HG03108 (cell line): ENCODE measurements around the gene UBTF.

ENCODE experiments used
- ATAC-seq: cut with Tn5 transposase; IDR thresholded peaks from one replicate; pipeline ENCODE4 v1.9.1; 2021; ENCODE audit warnings: moderate library complexity; ENCODE audit not compliant: unreplicated experiment

Gene UBTF

DNA sequence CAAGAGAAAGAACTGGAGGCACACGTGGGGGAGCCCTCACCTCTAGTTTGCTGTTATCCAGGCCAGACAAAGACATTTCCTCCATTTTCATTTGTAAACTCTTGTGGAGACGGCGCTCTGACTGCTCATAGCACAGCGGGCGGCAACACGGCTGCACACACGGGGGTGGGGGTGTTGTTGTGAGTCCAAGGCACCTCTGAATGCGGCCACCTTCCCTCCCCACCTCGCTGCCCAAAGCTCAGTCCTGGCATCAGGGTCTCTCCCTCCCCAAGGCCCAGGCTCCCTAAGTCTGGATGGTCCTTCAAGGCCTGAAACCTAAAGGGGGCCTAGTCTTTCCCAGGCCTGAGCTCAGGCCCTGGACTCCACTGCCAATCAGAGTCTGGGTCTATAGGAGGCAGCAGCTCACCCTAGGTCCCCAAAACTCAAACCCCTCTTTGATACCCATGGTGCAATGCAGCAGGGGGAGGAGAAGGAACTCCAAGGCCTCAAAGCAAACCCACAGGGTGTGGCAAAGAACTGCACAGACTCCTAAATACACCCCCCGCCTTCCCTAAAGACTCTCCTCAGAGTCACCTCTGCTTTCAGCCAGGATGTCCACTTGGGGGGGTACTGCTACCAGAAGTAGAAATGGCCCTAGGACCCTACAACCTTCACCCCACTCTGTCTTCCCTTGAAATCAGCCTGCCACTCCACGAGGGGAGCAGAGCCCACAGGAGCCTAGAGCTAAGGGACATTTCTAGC lies 21.3 kb downstream of the UBTF start:
- ATAC-seq, result no peak

DNA sequence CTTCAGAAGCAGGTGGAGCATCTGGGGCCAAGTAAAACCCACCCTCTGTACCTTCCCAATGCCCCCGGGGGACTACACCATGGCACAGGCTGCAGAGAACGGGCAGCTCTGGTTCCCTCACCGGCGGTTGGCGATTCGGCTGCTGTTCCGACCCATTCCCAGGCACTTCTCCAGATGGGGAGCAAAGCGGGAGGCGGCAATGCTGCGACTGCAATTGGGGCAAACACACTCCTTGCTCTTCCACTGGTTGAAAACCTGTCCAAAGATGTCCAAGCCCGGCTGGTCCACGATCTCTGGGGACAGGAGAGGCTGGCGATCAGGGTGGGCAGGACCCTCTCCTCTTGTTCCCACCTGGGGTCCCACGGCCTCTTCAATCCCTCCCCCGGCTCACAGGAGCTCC lies 22.4 kb downstream of the UBTF start:
- ATAC-seq, result no peak

DNA sequence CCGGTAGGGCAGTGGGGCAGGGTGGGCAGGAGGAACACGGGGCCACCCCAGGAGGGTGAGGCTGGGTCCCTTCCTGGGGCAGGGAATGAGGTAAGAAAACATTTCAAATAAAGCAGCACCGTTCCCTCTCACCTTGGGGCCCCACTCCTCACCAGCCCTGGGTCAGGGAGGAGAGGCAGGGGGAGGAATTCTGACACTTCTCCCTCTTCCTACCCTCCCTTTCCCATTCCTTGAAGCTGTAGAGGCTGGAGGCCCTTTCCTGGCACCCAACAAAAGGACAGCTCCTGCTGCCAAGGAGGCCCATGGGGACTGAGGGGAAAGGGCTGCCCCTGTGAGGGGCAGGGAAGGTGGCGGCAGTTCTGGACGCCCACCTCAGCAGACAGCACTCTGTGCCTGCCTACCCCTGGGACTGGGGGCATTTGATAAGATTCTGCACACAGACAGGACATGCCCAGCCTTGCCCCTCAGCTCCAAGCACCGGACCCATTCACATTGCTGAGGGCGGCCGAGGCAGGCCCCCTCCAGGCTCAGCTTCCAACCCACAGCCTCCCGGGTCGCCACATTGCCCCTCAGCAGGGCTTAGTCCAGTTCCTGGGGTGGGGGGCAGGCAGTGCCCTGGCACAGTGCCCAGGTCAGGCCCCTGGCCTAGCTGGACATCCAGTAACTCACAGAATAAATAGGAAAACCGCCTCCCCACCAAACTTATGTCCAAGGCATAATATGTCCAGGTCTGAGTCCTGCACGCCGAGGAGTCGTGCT lies 26.0 kb downstream of the UBTF start:
- ATAC-seq, result no peak

DNA sequence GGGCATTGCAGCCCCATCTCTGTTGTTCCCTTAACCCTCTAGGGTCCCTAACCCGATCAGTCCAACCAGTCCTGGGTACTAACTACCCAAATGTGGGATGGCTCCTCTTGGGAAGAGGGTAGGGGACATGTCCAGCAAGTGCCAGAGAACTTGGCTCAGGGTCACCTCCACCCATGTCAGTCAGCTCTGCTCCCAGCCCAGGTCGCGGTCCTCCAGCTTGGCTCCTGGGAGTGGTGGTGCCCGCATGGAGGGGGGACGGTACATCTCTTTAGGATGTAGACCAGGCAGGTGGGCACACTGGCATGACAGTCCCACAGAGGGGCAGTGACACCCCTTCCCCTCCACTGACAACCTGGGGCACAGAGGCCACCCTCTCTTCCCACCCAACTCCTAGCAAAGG lies 26.7 kb downstream of the UBTF start:
- ATAC-seq, result no peak

DNA sequence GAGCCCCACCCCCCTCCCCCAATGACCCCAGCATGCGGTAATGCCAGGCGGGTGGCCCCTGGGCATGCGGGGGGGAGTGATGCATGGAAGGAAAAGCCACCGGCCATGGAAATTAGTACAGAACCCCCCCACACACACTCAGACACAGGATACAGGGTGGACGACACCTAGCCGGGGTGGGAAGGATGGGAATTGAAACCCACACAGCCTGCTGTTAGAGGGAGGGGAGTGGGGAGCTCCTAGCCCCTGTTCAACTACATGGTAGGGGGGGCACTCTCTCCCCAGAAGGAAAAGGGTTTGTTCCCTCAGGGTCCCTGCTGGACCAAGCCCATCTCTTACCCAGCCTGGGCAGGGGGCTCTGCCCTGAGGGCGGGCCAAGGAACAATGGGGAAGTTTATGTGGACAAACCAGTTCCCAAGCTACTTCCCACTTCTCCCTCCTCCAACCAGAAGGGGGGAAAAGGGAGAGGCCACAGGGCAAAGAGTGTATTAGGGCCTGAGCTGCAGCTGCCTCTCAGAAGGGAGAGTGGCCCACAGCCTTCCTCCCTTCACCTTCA lies 27.5 kb downstream of the UBTF start:
- ATAC-seq, result no peak

DNA sequence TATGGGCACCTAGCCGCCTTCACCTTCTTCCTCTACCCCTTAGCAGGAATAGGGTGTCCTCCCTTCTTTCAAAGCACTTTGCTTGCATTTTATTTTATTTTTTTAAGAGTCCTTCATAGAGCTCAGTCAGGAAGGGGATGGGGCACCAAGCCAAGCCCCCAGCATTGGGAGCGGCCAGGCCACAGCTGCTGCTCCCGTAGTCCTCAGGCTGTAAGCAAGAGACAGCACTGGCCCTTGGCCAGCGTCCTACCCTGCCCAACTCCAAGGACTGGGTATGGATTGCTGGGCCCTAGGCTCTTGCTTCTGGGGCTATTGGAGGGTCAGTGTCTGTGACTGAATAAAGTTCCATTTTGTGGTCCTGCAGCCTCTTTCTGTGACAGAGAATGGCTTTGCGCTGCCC lies 28.1 kb downstream of the UBTF start:
- ATAC-seq, result no peak

DNA sequence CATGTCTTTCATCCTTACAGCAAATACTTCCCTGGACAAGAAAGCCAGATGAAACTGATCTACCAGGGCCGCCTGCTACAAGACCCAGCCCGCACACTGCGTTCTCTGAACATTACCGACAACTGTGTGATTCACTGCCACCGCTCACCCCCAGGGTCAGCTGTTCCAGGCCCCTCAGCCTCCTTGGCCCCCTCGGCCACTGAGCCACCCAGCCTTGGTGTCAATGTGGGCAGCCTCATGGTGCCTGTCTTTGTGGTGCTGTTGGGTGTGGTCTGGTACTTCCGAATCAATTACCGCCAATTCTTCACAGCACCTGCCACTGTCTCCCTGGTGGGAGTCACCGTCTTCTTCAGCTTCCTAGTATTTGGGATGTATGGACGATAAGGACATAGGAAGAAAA lies 29.0 kb downstream of the UBTF start:
- ATAC-seq, result no peak

DNA sequence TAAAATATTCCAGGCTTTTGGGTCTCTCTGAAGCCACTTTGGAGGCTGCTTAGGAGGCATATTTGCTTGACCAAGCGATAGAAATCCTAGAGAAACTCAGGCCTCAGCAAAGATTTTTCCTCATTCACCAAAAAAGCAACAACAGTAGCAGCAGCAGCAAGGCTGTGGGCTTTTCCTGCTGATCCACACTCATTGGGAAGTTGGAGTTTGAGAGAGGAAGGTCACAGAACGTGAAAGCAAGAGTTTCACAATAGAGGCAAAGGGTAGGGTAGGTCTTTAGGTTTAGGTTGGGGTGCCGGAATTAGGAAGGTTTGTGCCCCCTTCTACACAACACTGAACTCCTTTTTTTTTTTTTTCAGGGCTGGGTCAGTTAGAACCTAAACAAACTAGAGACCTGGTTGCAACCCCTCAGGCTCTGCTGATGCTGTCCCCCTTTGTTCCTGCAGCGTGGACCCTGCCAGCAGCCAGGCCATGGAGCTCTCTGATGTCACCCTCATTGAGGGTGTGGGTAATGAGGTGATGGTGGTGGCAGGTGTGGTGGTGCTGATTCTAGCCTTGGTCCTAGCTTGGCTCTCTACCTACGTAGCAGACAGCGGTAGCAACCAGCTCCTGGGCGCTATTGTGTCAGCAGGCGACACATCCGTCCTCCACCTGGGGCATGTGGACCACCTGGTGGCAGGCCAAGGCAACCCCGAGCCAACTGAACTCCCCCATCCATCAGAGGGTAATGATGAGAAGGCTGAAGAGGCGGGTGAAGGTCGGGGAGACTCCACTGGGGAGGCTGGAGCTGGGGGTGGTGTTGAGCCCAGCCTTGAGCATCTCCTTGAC lies 30.7 kb downstream of the UBTF start:
- no peak for ATAC-seq

DNA sequence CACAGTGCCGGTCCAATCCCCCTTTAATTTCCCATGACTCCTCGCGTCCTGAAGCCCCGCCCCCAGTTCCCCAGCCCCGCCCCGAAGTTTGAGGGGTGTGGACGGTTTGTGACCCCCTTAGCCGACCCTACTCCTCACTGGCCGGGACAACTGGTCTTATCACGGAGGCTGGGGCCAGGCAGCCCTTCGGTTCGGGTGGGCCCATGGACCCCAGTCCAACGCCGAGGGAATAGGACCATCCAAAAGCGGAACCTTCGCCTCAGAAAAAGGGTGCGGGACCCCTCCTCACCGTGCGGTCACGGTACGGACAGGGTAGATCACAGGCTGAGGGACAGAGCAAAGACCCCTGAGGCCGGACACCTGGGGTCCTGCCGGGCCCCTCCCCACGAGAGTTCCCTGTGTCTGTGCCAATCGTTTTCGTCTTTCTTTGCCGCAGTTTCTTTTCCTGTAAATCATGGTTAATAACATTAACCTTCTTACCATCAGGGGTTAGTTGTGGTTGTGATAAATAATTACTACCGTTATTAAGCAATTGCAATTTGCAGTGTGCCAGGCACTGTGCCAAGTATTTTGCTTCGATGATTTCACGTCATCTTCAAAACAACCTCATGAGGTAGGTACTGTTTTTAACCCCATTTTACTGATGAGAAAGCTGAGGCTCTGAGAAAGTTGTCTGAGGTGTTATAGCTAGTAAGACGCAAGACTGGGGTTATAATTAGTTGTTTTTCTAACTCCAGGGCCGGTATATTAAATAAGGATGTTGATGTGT lies 32.2 kb downstream of the UBTF start:
- ATAC-seq, result peak; percentile 27

DNA sequence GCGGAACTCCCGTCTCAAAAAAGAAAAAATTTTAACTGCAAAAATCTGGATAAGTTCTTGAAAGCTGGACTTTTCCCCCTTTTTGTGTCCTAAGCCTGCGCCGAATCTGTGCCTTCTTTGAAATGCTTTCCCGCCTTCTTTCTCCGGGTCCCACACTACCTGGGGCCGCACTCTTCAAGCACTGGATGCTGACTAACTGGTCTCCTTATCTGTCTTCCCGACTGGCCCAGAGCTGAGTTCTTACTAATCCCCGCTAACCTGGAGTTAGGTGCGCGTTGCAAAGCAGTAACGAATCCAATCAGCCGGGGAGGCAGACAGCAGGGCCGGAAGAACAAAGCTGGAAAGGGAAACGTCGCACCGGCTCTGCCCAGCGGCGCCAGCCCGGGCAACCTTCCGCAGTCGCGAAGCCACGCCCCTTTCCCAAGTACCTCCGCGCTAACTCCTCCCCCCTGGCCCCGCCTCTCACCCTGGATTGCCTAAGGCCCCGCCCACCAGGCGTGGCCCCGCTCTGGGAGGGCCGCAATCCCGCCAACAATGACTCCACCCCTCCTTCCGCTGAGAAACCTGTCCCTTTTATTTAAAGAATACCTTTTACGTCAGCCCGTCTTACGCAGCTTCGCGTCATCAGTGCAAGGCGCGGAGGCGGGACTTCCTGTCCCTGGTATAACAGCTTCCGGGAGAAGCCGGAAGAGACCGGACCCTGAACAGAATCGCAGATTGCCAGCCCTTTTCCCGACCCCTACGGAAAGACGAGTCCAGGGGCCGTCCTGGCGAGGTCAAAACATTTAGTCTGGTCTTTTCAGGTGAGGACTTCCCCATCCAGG lies 33.0 kb downstream of the UBTF start, which contains the start of gene TMUB2:
Gene TMUB2 (plus strand): TSS at position 666 of the 824 bp plus-strand sequence. CDS start 737 bp downstream, outside the sequence.
- ATAC-seq, result peak; percentile 78

DNA sequence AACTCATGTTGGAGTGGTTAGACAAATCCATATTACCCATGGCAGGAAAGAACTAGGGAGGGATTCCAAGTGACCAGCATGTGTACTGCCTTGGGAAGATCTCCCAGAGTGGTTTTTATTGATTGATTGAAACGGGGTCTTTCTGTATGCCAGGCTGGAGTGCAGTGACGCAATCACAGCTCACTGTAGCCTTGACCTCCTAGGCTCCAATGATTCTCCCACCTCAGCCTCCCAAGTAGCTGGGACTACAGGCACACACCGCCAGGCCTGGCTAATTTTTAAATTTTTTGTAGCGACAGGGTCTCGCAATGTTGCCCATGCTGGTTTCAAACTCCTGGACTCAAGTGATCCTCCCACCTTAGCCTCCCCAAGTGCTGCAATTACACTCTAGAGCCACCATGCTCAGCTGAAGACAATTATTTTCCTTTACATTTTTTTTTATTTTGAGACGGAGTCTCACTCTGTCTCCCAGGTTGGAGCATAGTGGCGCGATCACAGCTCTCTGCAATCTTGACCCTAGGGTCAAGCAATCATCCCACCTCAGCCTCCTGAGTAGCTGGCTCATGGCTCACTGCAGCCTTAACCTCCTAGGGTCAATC lies 35.2 kb downstream of the UBTF start:
- no peak for ATAC-seq

DNA sequence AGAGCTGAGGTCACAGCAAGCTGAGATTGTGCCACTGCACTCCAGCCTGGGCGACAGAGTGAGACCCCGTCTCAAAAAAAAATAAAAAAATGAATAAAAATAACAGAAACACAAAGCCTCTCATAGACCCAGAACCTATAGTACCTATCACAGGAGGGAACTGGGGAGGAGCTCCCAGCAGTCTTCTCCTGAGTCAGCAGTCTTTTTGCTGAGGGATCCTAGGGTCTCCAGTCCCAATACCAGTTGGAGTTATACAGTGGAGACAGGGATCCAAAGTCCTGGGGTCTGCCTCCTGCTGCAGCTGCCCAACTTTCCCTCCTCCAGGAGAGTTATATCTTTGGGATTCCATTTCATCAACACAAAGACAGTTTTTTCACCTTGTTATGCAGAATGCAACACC lies 36.5 kb downstream of the UBTF start:
- ATAC-seq, result no peak

DNA sequence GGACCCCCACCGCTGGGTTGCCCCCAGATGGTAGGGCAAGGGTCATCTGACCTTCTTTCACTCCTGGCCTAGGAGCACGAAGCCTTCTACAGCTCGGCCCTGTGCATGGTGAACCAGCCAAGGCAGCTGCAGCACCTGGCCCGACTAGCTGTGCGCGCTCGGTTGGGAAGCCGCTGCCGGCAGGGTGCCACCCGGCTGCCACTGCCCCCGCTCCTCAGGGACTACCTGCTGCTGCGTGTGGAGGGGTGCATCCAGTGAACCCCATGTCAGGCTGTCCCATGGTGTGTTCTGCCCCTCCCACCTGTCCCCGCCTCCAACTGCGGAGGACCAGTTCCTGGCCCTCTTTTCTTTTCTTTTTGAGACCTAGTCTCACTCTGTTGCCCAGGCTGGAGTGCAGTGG lies 41.3 kb downstream of the UBTF start:
- ATAC-seq, result no peak

DNA sequence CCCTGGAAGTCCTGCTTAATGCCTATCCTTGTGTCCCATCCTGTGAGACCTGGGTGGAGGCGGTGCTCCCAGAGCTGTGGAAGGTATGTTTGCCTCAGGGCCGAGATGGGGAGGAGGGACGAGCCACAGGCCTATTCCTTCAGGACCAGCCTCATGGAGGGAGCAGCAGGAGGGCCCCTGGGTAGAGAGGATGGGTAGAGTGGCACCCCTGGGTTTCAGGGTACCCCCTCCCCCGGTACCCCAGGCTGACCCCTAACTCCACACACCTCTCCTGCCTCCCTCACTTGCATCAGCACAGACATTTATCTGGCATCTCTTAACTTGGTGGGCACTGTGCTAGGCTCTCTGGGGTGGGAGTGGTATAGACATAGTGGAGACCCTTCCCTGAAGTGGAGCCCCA lies 41.8 kb downstream of the UBTF start:
- no peak for ATAC-seq

DNA sequence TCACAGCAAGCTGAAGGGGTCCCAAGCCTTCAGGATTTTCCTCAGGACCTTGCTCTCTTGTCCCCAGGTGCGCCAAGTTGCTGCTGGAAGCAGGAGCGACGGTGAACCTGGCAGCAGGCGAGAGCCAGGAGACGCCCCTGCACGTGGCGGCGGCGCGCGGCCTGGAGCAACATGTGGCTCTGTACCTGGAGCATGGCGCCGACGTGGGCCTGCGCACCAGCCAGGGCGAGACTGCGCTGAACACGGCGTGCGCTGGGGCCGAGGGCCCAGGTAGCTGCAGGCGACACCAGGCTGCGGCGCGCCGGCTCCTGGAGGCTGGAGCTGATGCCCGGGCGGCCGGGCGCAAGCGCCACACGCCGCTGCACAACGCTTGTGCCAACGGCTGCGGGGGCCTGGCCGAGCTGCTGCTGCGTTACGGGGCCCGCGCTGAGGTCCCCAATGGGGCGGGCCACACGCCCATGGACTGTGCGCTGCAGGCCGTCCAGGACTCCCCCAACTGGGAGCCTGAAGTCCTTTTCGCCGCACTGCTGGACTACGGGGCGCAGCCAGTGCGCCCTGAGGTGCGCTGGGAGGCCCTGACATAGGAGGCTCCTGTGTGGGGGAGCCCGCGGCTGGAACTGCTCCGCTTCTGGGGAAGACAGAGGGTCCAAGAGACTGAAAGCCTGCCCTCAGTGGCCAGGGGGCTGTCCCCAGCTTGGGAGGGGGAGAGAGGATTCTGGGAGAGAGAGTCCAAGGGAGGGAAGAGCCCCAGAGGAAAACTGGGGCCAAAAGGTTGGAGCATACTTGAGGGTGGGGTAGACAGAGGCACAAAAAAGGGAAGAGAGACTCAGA lies 42.6 kb downstream of the UBTF start:
- ATAC-seq, result no peak

DNA sequence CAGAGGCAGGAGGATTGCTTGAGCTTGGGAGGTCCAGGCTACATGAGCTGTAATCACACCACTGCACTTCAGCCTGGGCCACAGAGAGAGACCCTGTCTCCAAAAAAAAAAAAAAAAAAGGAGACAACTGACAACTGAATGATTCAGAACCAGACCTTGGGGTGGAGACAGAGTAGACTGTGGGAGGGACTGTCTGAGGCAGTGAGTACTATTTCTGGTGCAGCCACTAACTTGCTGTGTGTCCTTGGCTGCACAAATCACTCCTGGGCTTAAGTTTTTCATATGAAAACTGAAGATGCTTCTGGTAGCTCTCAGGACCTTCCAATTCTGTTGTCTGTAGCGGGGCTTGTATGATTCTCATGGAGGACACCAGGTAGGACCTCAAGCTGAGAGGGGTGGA lies 43.2 kb downstream of the UBTF start:
- ATAC-seq, result no peak

DNA sequence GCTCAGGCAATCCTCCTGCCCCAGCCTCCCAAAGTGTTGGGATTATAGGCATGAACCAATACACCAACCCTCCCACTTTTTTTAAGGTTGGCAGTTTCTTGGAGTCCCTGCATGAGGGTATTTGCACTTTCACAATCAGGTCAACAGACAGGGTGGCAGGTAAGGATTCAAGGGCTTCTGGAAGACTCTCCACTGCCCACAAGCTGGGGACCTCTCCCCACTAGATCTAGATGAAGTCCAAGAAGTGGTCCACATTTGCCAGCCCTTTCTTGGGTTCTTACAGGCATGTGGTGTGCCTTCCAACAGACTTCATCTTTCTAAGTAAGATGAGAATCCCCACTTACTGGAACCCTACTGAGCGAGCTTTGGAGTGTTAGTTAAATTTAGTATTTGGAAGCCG lies 45.0 kb downstream of the UBTF start:
- ATAC-seq, result no peak

DNA sequence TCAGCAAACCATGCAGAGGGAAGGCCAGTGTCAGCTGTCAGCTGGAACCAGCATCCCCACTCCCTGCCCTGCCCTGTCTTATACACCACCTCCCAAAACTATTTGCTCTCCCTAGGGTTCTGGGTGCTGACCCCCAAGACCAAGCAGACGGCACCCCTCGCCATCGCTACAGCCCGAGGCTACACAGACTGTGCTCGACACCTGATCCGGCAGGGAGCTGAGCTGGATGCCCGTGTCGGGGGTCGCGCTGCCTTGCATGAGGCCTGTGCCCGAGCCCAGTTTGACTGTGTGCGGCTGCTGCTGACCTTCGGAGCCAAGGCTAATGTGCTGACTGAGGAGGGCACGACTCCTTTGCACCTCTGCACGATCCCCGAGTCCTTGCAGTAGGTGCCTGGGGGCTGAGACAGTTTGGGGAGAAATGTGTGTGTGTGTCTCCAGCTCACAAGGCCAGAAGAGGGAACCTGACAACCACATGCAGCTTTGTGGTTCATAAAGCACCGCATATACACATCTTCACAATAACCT lies 47.5 kb downstream of the UBTF start:
- ATAC-seq, result no peak
